WERI-Rb-1 (cell line): Measurements from ENCODE around the gene NCAM2.

ENCODE experiments used
- DNase-seq: peaks from one replicate; pipeline ENCODE4 v3.0.0-alpha.2; 2020
- H3K27ac ChIP-seq: fragments of 250-450 bp; sonication (Bioruptor Pico); 2 replicates; pipeline ENCODE4 v1.5.1; 2020; ENCODE audit warnings: mild to moderate bottlenecking, moderate library complexity
- H3K27me3 ChIP-seq: fragments of 250-450 bp; sonication (Bioruptor Pico); 2 replicates; pipeline ENCODE4 v1.5.1; 2021; ENCODE audit warnings: mild to moderate bottlenecking, low read depth, moderate library complexity; ENCODE audit not compliant: insufficient read depth, severe bottlenecking
- H3K36me3 ChIP-seq: fragments of 250-450 bp; sonication (Bioruptor Pico); 2 replicates; pipeline ENCODE4 v1.5.1; 2020; ENCODE audit warnings: mild to moderate bottlenecking, moderate library complexity
- H3K4me3 ChIP-seq: 2 replicates; pipeline ENCODE4 v1.5.1; 2011; ENCODE audit warnings: low read depth, mild to moderate bottlenecking, control low read depth, low read length
- H3K9me3 ChIP-seq: fragments of 250-450 bp; sonication (Bioruptor Pico); 2 replicates; pipeline ENCODE4 v1.5.1; 2021; ENCODE audit warnings: mild to moderate bottlenecking, moderate library complexity; ENCODE audit not compliant: severe bottlenecking
- TF ChIP-seq, protein P1 (sequence below): IDR thresholded peaks from 2 replicates; pipeline ENCODE4 v1.5.1; 2011; ENCODE audit warnings: low read depth, mild to moderate bottlenecking, control low read depth, inconsistent platforms, low read length

Gene NCAM2

DNA sequence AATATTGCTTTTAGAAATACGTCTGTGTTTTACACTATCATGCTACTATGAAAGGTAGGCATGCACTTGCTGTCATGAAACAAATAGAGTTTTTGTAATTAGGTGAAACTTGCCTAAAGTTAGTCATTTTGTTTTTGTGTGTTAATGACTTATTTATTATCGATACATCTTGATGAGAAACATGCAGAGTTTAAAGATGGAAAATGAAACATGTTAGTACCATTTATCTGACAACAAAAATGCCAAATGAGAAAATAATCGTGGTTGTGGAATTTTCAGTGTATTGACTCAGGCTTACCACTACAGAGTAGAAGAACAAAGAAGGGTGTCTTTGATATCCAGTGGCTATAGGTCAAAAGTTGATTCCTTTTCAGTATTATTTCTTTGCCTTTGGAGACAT is 105.5 kb downstream of the NCAM2 start:
- H3K4me3 ChIP-seq: no peak overlapping the region
- H3K36me3 ChIP-seq: no peaks in the 10 kb centered on the region
- no peak for DNase-seq
- no peaks in the 10 kb centered on the region for H3K27me3 ChIP-seq
- no peak overlapping the region for H3K27ac ChIP-seq
- no peaks in the 10 kb centered on the region for H3K9me3 ChIP-seq
- TF ChIP-seq, protein P1, sequence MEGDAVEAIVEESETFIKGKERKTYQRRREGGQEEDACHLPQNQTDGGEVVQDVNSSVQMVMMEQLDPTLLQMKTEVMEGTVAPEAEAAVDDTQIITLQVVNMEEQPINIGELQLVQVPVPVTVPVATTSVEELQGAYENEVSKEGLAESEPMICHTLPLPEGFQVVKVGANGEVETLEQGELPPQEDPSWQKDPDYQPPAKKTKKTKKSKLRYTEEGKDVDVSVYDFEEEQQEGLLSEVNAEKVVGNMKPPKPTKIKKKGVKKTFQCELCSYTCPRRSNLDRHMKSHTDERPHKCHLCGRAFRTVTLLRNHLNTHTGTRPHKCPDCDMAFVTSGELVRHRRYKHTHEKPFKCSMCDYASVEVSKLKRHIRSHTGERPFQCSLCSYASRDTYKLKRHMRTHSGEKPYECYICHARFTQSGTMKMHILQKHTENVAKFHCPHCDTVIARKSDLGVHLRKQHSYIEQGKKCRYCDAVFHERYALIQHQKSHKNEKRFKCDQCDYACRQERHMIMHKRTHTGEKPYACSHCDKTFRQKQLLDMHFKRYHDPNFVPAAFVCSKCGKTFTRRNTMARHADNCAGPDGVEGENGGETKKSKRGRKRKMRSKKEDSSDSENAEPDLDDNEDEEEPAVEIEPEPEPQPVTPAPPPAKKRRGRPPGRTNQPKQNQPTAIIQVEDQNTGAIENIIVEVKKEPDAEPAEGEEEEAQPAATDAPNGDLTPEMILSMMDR: no peak

DNA sequence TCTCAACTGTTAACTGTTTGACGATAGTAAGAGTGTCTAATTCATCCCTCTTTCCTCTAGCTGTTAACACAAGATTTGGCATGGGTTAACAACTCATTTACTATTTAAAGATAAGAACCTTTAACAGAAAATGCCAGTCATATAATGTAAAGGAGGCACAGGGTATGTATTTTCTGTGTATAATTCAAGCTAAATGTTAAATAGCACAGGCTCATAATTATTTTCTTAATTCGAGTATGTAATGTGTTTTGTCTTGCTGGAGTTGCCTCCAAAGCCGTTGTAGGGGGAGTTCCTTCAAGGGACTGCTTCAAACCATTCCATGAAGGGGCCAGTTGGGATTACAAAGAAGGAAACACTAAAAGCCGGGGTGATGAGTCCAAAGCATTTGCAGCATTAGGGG is 111.5 kb downstream of the NCAM2 start:
- TF ChIP-seq, protein P1: no peak
- H3K4me3 ChIP-seq: no peak overlapping the region

DNA sequence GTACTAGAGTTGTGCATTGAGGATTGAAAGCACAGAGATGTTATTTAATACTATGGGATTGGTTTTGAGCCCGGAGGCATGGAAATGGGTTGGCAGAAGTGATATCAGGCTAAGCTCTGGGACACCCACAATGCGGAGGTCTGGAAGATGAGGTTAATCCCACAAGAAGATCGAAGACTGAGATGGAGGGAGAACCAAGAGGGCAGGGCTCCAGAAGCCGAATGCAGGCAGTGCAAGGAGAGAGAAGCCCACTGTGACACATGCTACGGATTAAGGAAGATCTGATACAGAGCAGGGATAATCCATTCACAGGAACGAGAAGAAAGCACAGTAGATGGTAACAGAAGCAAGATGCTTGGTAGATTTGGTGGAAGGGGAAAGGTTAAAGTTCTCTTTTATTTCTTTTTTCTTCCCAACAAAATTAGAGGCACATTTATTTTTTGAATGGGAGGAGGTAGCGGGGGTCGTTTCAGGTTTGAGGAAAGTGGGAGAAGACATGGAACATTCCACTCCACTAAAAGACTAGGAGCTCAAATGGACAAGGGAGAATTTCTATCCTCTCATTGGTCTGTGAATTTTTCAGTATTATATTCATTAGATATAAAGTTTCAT is 113.2 kb downstream of the NCAM2 start:
- Histone ChIP-seq H3K4me3 (no peak overlapping the region), H3K36me3 (no peaks in the 10 kb centered on the region), H3K27ac (no peak overlapping the region), H3K27me3 (no peaks in the 10 kb centered on the region), H3K9me3 (no peaks in the 10 kb centered on the region)
- TF ChIP-seq, protein P1: no peak
- DNase-seq: peak; percentile 77

More for the DNA sequence above, 111.5 kb downstream of the NCAM2 start:
- H3K36me3 ChIP-seq: no peaks in the 10 kb centered on the region
- DNase-seq: no peak
- H3K27me3 ChIP-seq: no peaks in the 10 kb centered on the region
- H3K9me3 ChIP-seq: no peaks in the 10 kb centered on the region
- H3K27ac ChIP-seq: no peak overlapping the region

DNA sequence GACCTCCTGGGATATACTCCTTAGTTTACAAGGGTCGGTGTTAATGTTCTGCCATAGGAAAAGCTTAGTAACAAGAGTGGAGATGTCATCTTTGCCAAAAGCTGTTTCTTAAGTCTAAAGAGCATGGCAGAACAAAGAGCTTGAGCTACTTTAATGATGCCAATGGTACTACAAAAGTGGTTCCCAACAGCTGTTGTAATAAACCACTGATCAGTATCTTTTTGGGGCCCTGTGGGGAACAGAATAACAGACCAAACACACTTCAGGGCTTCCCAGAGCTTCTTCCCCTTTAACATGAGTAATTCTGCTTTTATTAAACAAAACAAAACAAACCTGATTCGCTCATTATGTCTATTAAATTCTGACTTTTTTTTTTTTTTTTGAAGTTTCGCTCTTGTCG is 116.3 kb downstream of the NCAM2 start:
- TF ChIP-seq, protein P1: no peak

DNA sequence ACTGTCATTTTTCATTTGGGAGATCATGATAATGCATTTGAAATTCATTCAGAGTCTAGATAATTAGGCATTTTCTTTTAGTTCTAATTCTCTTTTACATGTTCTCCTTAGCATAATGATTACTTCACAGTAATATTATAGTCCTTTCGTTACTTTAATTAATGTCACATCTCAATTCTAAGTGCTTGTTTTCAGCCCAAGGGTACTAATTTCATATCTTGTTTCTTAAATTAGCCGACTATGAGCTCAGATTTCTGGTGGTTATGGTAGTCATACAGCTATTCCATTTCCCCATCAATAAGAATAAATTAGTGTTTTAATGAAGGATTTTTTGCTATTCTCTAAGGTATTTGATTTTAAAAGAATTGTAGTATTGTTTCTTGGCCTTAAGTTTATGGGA is 120.9 kb downstream of the NCAM2 start:
- no peak overlapping the region for H3K27ac ChIP-seq
- no peaks in the 10 kb centered on the region for H3K27me3 ChIP-seq
- H3K4me3 ChIP-seq: no peak overlapping the region
- no peaks in the 10 kb centered on the region for H3K36me3 ChIP-seq
- H3K9me3 ChIP-seq: no peaks in the 10 kb centered on the region
- TF ChIP-seq, protein P1: no peak
- DNase-seq: no peak

More for the DNA sequence above, 116.3 kb downstream of the NCAM2 start:
- DNase-seq: no peak
- Histone ChIP-seq H3K36me3 (no peaks in the 10 kb centered on the region), H3K27me3 (no peaks in the 10 kb centered on the region), H3K9me3 (no peaks in the 10 kb centered on the region), H3K27ac (no peak overlapping the region), H3K4me3 (no peak overlapping the region)

DNA sequence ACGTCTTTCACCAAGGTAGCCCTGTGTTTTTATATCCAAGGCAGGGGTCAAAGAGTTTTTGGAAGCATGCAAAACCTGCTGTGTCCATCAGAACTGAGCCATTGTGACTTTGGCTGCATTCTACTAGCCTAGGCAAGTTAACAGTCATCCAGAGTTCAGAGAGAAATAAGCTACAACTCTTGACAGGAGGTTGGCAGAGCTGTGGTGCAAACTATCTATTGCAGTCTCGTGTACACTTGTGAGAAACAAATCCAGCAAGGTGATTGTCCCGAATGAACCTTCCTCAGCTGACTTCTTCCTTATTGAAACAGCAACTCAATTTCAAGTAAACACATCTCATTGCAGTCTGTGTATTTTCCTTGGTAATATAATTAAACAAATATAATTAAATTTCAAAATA is 124.5 kb downstream of the NCAM2 start:
- no peaks in the 10 kb centered on the region for H3K36me3 ChIP-seq
- TF ChIP-seq, protein P1: no peak
- H3K27me3 ChIP-seq: no peaks in the 10 kb centered on the region
- H3K27ac ChIP-seq: no peak overlapping the region
- H3K9me3 ChIP-seq: no peaks in the 10 kb centered on the region
- DNase-seq: no peak
- no peak overlapping the region for H3K4me3 ChIP-seq
